A673 (cell line): ENCODE data around the gene KATNAL1. TPM values are rescaled to one million over a fixed set of nuclear protein-coding genes. Genes with fewer than 3 reads are reported as not detected.

ENCODE experiments used
- BruUV-seq: library from RNA; stranded (reverse); fragments of 400-500 nt; replicated peaks from 2 replicates; lab custom pipeline; 2021; lab: Mats Ljungman, UMichigan
- CTCF ChIA-PET: fragments of 300-600 bp; sonication (Branson Sonifier 250); formaldehyde crosslinking; loops from one replicate; lab custom pipeline; 2022; ENCODE audit warnings: antibody characterized with exemption; lab: Charles Lee
- POLR2A ChIA-PET: fragments of 300-600 bp; sonication (Branson Sonifier 250); formaldehyde crosslinking; loops from one replicate; lab custom pipeline; 2022; ENCODE audit warnings: antibody characterized with exemption; ENCODE audit not compliant: low non-redundant PET; lab: Charles Lee
- DNase-seq: peaks from one replicate; pipeline ENCODE4 v3.0.0-alpha.2; 2015; ENCODE audit warnings: low spot score
- H3K27ac ChIP-seq: fragments of 200-600 bp; sonication (generic); 2 replicates; pipeline ENCODE4 v1.5.1; 2016; ENCODE audit warnings: mixed run types, low read depth, mild to moderate bottlenecking, mixed read lengths, antibody characterized with exemption, low read length; ENCODE audit not compliant: poor library complexity, severe bottlenecking
- H3K27me3 ChIP-seq: fragments of 200-600 bp; sonication (generic); replicated peaks from 2 replicates; pipeline ENCODE4 v1.6.1; 2017; ENCODE audit warnings: mixed run types, low read depth, mild to moderate bottlenecking, mixed read lengths, antibody characterized with exemption, low read length; ENCODE audit not compliant: insufficient read depth, poor library complexity
- H3K36me3 ChIP-seq: fragments of 200-600 bp; sonication (generic); 2 replicates; pipeline ENCODE4 v1.6.1; 2016; ENCODE audit warnings: mixed run types, mild to moderate bottlenecking, mixed read lengths, antibody characterized with exemption, low read length; ENCODE audit not compliant: insufficient read depth, poor library complexity, severe bottlenecking
- H3K4me1 ChIP-seq: fragments of 200-600 bp; sonication (generic); 2 replicates; pipeline ENCODE4 v1.6.1; 2017; ENCODE audit warnings: mixed run types, mild to moderate bottlenecking, mixed read lengths, antibody characterized with exemption, low read length; ENCODE audit not compliant: insufficient read depth, poor library complexity, severe bottlenecking
- H3K4me3 ChIP-seq: fragments of 200-600 bp; sonication (generic); 2 replicates; pipeline ENCODE4 v1.5.1; 2016; ENCODE audit warnings: low read depth, mixed run types, mild to moderate bottlenecking, mixed read lengths, low read length; ENCODE audit not compliant: poor library complexity, severe bottlenecking
- H3K9me3 ChIP-seq: fragments of 200-600 bp; sonication (generic); 2 replicates; pipeline ENCODE4 v1.6.1; 2016; ENCODE audit warnings: mixed run types, low read depth, mild to moderate bottlenecking, mixed read lengths, antibody characterized with exemption, low read length; ENCODE audit not compliant: poor library complexity, severe bottlenecking
- CTCF ChIP-seq: fragments of 300-800, 200-600 bp; sonication (generic); conservative IDR thresholded peaks from 2 replicates; pipeline ENCODE4 v1.5.1; 2017; ENCODE audit warnings: low read depth, mild to moderate bottlenecking, antibody characterized with exemption, low read length, moderate library complexity, mixed read lengths
- EZH2 ChIP-seq: fragments of 200-600 bp; sonication (generic); IDR thresholded peaks from 2 replicates; pipeline ENCODE4 v1.6.1; 2017; ENCODE audit warnings: borderline replicate concordance, low read depth, mild to moderate bottlenecking, mixed read lengths, antibody characterized with exemption, low read length; ENCODE audit not compliant: poor library complexity, severe bottlenecking
- intact Hi-C: fragments of 100-400 bp; cut with micrococcal nuclease; formaldehyde crosslinking; loops from one replicate; pipeline ENCODE4 v1.10.0; 2022; ENCODE audit not compliant: unreplicated experiment
- total RNA-seq: library from RNA; stranded (reverse); gene quantifications from 2 replicates; pipeline ENCODE4 v1.2.3, GENCODE V29; 2021

The KATNAL1 gene
- total RNA-seq, 1 experiment from 2014 or later = 63.0 TPM

GRCh38 chr13:30339738-30340330 is 32.5 kb upstream of the KATNAL1 start:
- POLR2A ChIA-PET = no interaction called here
- intact Hi-C loops = loop anchor here (2.0 kb wide), 1 partner anchor 71 kb away; no protein-coding TSS in a partner anchor
- H3K4me1 ChIP-seq = peaks cover 31% of the 10 kb centered on the region
- H3K9me3 ChIP-seq = no peaks in the 10 kb centered on the region
- H3K27me3 ChIP-seq = no peaks in the 10 kb centered on the region
- no peak for TF ChIP-seq CTCF
- TF ChIP-seq EZH2 = no peak
- no peak overlapping the region for H3K4me3 ChIP-seq
- BruUV-seq = no TSS peak
- H3K27ac ChIP-seq = peak overlapping the region; percentile 67
- H3K36me3 ChIP-seq = no peaks in the 10 kb centered on the region
- CTCF ChIA-PET = no interaction called here
- no peak for DNase-seq

DNA sequence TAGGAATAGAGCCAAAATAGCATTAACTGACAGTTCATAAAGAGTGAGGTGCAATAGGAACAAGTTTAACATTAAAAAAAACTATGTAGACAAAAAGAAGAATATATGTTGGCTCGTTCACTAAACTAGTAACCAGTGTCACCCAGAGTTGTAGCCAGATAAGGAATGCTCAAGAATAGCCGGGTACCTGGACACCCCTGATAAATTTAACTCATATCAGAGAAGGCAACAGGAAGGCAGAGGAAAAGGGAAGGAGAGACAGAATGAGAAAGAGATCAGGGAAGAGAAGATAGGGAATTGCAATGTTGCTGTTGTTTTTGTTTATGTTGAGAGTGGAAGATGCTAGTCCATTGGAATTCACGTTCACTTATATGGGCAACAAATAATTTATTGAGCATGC is 31.6 kb upstream of the KATNAL1 start:
- no peaks in the 10 kb centered on the region for H3K27me3 ChIP-seq
- H3K4me1 ChIP-seq = peaks cover 38% of the 10 kb centered on the region
- BruUV-seq = no TSS peak
- H3K27ac ChIP-seq = no peak overlapping the region
- no peak overlapping the region for H3K4me3 ChIP-seq
- ChIA-PET POLR2A (no interaction called here), CTCF (no interaction called here)
- DNase-seq = no peak
- intact Hi-C loops = no loop called here
- TF ChIP-seq CTCF (no peak), EZH2 (no peak)
- no peaks in the 10 kb centered on the region for H3K36me3 ChIP-seq
- no peaks in the 10 kb centered on the region for H3K9me3 ChIP-seq

DNA sequence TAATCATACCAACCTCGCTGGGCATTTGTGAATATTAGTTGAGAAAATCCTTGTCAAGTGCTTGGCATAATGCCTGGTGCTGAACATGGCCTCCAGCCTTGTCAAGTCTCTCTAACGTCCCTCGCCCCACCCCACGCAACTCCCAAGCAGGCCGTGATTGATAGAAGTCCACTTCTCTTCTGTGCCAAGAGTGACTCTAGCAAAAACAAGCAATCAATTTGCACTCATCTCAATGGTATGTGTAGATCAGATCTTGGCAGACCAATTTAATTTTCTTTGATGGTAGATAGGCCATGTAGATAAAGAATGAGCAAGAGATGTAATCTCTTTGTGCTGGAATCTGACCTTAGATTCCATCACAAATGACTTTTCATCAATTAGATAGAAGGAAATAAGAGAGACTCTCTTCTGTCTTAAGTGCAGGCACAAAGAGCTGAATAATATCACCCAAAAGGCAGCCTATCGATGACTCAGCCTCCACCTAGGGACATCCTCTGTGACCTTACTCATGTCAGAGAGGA is 31.0 kb upstream of the KATNAL1 start:
- TF ChIP-seq EZH2 (no peak), CTCF (no peak)
- no peak overlapping the region for H3K4me3 ChIP-seq
- peaks cover 41% of the 10 kb centered on the region for H3K4me1 ChIP-seq
- ChIA-PET POLR2A (no interaction called here), CTCF (no interaction called here)
- no peaks in the 10 kb centered on the region for H3K27me3 ChIP-seq
- intact Hi-C loops = no loop called here
- BruUV-seq = no TSS peak
- H3K27ac ChIP-seq = no peak overlapping the region
- no peak for DNase-seq
- no peaks in the 10 kb centered on the region for H3K9me3 ChIP-seq
- no peaks in the 10 kb centered on the region for H3K36me3 ChIP-seq
